Suppressor macrophage treated with lipopolysaccharide for 4 hours (primary cell): Measurements from ENCODE around the gene SLC39A11.
"Not testable (repeated sequence)": the region's sequence is repeated elsewhere in the genome, so short reads cannot be mapped to it uniquely, and the experiment has no call there.

Source experiments
- DNase-seq: peaks from one replicate; pipeline ENCODE4 v3.0.0-alpha.2; 2020

Gene SLC39A11

DNA sequence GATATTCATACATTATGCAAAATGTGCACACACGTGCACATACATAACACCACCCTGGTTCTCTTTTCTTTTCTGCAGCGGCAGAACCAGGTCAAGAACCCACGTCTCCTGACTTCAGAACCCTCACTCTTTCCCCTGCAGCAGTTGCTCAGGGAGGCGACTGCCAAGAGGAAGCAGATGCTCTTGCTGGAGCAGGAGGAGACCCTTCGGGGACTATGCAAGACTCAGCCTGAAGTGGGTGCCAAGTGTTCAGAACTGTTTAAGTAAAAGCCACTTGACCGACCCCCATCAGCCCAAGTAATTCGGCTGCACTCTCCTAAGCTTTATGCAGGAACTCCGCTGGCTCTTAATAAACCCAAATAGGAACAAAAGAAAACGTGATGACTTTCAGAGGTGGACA is 193.8 kb downstream of the SLC39A11 start:
- DNase-seq, result no peak

DNA sequence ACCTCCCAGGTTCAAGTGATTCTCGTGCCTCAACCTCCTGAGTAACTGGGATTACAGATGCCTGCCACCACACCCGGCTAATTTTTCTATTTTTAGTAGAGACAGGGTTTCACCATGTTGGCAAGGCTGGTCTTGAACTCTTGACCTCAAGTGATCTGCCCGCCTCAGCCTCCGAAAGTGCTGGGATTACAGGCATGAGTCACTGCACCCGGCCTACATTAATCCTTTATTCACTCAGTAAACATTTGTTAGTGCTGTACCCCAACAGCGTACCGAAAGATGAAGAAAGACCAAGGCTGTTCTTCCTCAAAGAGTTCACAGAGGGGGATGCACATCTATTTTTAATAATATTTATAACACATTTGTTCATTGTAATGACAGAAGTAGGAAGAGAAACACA is 196.2 kb downstream of the SLC39A11 start:
- DNase-seq, result not testable (repeated sequence)

DNA sequence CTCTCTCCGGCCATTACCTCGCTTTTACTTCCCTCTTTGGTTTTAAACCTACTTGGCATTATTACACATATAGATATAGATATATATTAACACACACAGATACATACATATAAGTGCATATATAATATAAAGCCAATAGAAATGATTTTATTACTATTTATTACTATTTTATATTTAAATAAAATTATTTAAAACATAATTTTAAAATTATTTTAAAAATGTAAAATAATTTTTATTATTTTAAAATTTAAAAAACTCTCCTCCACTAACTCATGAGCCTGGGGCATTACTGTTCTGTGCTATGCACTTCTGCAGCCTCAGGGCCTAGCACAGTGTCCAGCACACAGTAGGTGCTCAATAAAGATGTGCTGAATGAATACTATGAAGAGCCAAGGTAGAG is 200.9 kb downstream of the SLC39A11 start:
- no peak for DNase-seq

GRCh38 chr17:72890711-72891110 is 201.8 kb downstream of the SLC39A11 start:
- no peak for DNase-seq

GRCh38 chr17:72887917-72888316 is 204.6 kb downstream of the SLC39A11 start:
- DNase-seq, result no peak

- no peak for DNase-seq
Observed at GRCh38 chr17:72887322-72887721, 205.2 kb downstream of the SLC39A11 start.

DNA sequence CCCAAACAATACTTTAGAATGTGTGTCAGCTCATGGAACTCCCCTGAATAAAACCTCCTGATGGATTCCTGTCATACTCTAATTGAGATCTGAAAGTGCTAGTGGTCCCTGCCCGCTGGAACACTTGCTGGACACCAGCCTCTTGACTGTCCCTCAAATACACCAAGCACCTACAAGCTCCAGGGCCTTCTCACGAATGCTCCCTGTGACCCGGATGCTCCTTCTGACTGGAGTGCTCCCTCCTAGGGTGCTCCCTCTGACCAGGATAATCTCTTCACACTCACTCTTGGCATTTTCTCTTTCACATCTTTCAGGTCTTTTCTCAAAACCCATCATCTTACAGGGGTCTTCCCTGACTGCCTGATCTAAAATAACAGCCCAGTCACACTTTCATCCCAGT is 205.9 kb downstream of the SLC39A11 start:
- no peak for DNase-seq

- no peak for DNase-seq
Observed at GRCh38 chr17:72884066-72884465, 208.4 kb downstream of the SLC39A11 start.

DNA sequence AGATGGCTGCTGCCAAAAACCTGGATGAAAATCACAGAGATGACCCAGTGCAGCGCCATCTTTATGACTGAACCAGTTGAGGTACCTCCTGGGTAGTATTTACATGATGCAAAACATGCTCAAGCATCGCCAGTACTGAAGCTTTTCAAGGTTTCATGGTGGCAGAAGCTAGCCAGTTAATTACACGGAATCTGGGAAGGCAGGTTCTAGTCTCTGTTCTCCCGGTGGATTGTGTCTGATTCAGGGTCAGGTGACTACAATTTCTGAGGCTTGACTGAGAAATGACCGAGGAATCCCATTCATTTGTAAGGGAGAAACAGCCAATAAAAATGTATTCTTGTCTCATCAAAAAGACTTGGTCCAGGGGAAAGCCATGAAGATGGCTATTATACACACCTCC is 209.1 kb downstream of the SLC39A11 start:
- no peak for DNase-seq

GRCh38 chr17:72882426-72882825 is 210.1 kb downstream of the SLC39A11 start:
- DNase-seq, result no peak

DNA sequence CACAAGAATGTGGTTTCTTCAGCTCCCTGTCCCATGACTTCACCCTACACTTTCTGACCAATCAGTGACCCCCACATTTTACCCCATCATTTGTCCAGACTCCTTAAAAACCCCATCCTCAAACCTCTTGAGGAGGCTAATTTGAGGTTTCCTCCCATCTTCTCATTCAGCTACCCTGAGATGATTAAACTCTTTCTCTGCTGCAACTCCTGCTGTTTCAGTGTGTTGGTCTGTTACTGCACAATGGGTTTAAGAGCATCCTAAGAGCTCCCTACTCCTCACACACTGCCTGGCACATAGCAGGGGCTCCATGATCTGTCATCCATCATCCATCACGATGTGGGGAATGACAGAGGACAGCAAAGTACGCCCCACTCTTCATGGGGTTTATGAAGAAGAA is 212.6 kb downstream of the SLC39A11 start:
- DNase-seq, result no peak

DNA sequence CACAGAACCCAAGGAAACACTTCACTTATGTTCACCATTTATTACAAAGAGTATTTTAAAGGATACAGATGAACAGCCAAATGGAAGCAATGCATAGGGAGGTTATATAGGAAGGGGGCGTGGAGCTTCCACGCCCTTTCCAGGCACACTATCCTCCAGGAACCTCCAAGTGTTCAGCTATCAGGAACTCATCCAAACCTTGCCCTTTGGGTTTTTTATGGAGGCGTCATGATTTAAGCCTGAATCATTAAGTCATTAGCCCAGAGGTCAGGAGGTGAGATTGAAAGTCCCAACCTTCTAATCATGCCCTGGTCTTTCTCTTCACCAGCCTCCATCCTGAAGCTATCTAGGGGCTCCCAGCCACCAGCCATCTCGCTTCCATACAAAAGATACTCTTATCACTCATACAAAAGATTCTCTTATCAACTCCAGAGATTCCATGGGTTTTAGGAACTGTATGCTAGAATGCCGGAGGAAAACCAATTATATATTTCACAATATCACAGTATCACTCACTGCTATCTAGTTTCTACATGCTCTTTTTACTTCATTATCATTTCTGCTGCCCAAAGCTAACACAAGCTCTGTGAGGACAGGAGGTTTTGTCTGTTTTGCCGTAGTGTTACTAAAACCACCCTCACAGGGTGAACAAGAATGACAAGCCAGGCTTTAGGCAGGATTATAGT is 213.4 kb downstream of the SLC39A11 start:
- DNase-seq, result no peak

GRCh38 chr17:72877348-72877747 is 215.1 kb downstream of the SLC39A11 start:
- DNase-seq, result no peak

GRCh38 chr17:72876413-72876812 is 216.1 kb downstream of the SLC39A11 start:
- no peak for DNase-seq

- DNase-seq, result no peak
Observed at GRCh38 chr17:72875361-72875760, 217.1 kb downstream of the SLC39A11 start.

DNA sequence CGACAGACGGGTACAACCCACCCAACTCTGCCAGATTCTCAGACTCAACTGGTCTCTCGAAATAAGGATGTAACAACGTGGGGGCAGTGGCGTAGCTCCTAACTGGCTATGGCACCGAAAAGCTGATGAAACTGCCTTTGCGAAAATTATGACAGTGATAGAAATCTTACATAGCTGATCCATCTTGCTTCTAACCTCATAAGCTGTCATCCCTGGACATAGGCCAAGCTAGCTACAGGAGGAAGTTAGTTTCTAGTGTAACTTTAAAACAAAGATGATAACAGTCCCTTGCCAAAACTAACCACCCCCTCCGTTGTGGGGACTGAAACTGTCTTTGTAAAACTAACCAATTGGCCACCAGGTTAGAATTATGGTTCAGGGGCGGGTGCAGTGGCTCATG is 220.1 kb downstream of the SLC39A11 start:
- no peak for DNase-seq

GRCh38 chr17:72870367-72870985 is 222.0 kb downstream of the SLC39A11 start:
- DNase-seq, result no peak

DNA sequence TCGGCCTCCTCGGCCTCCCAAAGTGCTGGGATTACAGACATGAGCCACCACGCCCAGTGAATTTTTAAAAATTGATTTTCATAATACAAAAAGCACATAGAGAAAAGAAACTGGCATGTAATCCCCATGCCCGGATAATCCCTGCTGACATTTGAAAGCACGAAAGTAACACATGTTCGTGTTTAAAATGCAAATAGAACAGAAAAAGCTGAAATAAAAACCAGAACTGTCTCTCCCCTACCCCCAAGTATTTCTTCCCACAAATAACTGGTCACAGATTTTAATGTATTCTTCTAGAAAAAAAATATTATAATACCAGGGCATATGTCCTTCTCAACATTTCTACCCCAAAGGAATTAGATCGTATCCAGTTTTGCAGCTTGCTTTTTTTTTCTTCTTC is 222.9 kb downstream of the SLC39A11 start:
- DNase-seq, result no peak

DNA sequence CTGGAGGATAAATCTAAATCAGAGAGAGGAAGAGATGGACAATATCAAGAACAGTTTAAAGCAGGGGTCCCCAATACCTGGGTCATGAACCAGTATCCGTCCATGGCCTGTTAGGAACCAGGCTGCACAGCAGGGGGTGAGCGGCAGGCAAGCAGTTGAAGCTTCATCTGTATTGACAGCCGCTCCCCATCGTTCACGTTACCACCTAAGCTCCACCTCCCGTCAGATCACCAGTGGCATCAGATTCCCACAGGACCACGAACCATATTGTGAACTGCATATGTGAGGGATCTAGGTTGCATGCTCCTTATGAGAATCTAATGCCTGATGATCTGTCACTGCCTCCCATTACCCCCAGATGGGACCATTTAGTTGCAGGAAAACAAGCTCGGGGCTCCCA is 226.5 kb downstream of the SLC39A11 start:
- DNase-seq, result no peak

DNA sequence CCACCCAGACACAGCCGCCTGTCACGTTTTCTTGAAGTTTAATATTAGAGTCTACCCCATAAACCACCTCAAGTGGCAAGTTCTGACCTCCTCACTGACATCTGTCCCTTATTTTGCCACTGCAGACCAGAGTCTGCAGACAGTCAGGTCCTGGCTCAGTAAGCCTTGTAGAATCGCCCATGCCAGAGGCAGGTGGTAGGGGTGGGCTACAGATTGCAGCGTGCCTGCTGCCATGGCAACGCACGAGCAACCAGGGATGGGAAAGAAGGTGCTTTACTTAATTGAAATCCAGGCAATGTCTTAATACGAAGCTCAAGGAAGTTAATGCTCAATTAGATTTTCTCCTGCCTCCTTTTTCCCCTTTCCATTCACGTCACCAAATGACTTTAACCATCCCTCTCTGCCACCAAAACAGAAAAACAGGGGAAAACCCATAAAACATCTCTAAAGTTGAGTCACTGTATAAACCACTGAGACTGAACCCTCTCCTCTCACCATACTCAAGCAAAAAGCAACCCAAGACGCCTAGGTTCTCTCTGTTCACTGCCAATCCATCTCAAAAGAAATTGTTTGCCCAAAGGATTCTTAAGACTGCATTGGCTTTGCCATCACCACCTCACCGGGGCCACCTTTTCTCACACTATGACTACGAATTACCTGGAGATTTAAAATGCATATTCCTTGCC is 228.8 kb downstream of the SLC39A11 start:
- DNase-seq, result no peak

GRCh38 chr17:72862276-72862999 is 230.1 kb downstream of the SLC39A11 start:
- DNase-seq, result no peak

GRCh38 chr17:72861811-72862210 is 230.7 kb downstream of the SLC39A11 start:
- DNase-seq, result no peak

- DNase-seq, result no peak
Observed at GRCh38 chr17:72860778-72861177, 231.7 kb downstream of the SLC39A11 start.
